ENCODE data around the gene NELFA.
"Not testable (repeated sequence)": the region's sequence is repeated elsewhere in the genome, so short reads cannot be mapped to it uniquely, and the experiment has no call there.

NELFA gene

GRCh38 chr4:1993718-1994516 lies 14.9 kb downstream of the NELFA start:
- not testable (repeated sequence) for DNase-seq (ENCODE audit: low read depth, low spot score)

GRCh38 chr4:1993169-1993516 lies 15.6 kb downstream of the NELFA start:
- no peak for DNase-seq (ENCODE audit: low read depth, low spot score)

DNA sequence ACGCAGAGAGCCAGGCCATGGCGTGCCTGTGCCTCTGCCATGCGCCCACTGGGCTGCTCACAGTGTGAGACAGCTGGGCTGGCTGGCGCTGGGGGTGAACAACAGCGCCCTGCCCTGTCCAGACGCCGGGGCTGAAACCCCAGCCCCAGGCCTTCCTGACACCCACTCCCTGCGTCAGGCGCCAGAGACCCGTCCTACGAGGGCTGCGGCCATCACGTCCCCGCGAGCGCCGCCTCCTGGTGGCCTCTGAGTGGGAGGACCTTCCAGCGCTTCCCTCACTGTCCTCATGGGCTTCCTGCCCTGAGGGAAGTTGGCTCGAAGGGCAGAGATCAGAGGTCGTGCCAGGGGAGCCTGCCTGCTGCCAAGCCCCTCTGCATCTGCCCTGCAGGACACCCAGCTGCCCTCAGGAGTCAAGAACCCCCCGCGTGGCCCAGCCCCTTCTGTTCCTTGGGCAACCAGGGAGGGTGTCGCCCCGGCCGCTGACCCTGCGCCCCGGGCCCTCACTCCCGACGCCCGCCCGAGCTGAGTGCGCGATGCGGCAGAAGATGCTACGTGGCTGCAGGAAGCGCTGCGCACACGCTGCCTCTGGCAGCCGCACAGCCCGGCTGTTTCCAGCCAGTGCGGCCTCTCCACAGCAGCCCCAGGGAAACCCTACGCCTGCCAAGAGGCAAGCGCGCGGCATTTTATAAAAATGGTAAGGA lies 16.2 kb downstream of the NELFA start:
- DNase-seq (ENCODE audit: low read depth, low spot score) = no peak

DNA sequence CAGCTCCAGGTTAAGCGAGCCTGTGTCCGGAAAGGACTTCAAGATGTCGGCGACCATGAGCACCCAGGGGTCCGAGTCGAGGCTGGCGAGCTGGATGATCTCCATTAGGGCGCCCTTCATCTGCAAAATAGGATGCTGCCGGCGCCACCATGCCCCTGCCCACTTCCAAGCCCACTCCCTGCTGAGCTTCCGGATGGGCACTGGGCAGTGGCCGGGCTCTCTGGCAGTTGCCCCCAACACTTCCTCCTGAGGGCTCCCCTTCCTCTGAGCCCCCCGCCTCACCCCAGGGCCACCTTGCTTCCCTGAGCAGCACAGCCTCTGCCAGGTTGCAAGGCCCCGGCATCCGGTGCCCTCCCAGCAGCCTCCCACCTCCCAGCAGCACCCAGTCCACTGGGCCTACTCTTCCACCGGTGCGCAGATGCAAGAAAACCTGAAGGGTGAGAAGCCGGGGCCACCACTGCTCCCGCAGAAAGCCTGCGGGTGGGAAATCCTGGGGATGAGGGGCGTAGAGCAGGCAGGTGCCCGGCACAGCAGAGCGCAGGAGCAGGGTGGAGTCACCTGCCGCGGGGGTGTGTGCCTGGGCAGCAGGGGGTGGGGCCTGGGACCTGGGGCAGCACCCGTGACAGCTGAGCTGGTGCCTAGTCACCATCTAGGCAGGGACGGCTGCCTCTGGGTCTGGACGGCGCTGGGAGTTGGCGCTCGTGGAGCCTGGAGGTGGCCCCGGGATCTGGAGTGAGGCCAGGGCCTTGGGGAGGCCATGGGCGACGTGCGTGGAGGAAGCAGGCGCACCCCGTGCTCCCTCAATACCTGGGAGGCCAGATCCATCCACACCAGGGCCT lies 17.0 kb downstream of the NELFA start:
- DNase-seq (ENCODE audit: low read depth, low spot score) = no peak

- DNase-seq (ENCODE audit: low read depth, low spot score) = no peak
These were observed 17.7 kb downstream of the NELFA start for GRCh38 chr4:1991087-1991486.

GRCh38 chr4:1990676-1991075 lies 18.1 kb downstream of the NELFA start:
- DNase-seq (ENCODE audit: low read depth, low spot score) = no peak

- no peak for DNase-seq (ENCODE audit: low read depth, low spot score)
These were observed 18.5 kb downstream of the NELFA start for GRCh38 chr4:1990348-1990645.

GRCh38 chr4:1989533-1990347 lies 19.0 kb downstream of the NELFA start:
- DNase-seq (ENCODE audit: low read depth, low spot score) = no peak

- no peak for DNase-seq (ENCODE audit: low read depth, low spot score)
These were observed 20.4 kb downstream of the NELFA start for GRCh38 chr4:1988327-1988724.

GRCh38 chr4:1987721-1988326 lies 20.9 kb downstream of the NELFA start:
- DNase-seq (ENCODE audit: low read depth, low spot score) = no peak

DNA sequence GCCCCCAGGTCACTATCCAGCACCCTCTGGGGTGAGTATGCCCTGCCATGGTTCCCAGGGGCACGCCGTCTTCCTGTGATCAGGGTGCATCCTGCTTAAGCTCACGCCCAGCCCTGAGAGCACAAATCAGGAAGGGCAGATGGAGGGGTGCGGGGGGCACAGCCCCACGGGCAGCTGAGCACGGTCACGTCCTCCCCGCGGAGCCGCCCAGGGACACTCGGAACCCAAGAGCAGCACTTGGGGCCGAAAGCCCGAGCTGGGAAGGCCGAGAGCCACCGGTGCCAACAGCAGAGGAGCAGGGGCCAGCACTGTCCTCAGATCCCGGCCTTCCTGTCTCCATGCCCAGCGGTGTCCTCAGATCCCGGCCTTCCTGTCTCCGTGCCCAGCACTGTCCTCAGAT lies 21.5 kb downstream of the NELFA start:
- DNase-seq (ENCODE audit: low read depth, low spot score) = no peak

DNA sequence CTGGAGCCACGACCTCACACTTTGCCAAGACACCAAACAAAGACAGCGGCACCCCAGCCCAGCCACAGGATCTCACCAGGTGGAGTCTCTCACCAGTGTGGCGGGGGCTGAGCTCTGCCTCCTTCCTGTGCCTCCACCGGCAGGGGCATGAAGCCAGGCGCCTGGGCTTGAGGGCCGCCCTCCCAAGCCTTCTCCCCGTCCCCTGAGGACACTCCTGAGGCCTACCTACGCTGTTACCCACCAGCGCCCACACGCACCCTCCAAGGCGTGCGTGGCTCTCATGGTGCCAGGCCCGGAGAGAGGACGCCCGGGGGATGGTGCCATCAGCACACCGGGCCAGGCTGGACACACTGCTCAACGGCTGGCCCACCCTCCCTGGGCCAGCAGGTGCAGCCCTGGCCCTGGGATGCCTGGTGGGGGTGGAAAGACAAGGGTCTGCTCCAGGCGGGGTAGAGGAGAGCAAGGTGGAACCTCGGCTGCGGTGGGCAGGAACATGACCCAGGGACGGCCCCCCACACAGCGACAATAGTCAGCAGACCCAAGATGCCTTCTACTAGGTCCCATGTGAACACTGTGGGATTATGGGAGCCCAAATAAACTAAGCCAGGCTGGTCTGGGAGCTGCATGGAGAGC lies 22.1 kb downstream of the NELFA start:
- no peak for DNase-seq (ENCODE audit: low read depth, low spot score)

- no peak for DNase-seq (ENCODE audit: low read depth, low spot score)
These were observed 22.8 kb downstream of the NELFA start for GRCh38 chr4:1985780-1986577.

DNA sequence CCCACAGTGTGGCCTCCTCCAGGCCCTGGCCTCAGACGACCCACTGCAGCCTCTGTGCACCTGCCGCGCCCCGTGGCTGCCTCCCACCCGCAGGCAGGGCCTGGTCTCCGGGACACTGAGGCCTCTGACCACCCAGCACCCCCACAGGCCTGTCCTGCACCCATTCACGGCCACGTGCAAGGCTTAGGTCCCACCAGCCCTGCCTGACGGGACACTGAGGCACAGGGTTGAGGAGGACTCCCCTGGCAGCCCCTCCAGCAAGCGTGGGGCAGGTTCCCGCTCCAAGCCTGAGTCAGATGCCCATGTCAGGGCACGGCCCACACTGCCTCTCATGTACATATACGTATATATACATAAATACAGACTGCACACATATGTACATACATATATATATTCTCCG lies 23.5 kb downstream of the NELFA start:
- no peak for DNase-seq (ENCODE audit: low read depth, low spot score)

DNA sequence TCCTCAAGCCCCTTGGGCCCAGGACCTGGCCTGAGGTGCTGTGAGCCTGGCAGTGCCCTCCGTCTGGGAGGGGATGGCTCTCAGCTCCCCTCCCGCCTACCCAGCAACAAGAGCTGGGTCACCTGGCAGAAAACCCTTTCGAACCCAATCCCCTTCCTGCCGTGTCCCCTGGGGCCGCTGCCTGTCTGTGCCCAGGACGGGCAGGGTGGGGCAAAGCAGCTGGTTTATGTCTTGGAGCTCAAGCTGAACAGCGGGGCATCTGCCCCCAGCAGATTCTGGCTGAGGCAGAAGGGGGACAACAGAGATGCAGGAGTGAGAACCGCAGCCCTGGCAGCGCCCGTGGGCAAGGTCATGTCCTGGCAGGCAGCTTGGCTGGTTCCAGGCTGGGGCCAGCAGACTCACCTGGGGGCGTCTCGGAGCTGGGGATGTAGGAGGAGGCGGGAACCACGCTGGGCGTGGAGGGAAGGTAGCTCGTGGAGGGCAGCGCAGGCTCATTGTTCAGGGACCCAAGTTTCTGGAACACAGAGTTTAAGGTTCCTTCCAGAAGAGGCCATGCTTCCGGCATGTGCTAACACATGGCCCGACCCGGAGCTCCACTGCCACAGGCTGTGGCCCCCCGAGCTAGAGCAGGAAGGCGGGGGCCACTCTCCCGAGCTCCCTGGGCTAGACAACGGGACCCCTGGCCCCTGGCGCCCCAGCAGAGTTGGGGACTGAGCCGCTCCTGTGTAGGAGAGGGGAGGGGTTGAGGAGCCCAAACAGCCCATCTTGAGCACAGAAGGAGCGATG lies 24.2 kb downstream of the NELFA start:
- DNase-seq (ENCODE audit: low read depth, low spot score) = no peak

- no peak for DNase-seq (ENCODE audit: low read depth, low spot score)
These were observed 24.8 kb downstream of the NELFA start for GRCh38 chr4:1983846-1984405.

DNA sequence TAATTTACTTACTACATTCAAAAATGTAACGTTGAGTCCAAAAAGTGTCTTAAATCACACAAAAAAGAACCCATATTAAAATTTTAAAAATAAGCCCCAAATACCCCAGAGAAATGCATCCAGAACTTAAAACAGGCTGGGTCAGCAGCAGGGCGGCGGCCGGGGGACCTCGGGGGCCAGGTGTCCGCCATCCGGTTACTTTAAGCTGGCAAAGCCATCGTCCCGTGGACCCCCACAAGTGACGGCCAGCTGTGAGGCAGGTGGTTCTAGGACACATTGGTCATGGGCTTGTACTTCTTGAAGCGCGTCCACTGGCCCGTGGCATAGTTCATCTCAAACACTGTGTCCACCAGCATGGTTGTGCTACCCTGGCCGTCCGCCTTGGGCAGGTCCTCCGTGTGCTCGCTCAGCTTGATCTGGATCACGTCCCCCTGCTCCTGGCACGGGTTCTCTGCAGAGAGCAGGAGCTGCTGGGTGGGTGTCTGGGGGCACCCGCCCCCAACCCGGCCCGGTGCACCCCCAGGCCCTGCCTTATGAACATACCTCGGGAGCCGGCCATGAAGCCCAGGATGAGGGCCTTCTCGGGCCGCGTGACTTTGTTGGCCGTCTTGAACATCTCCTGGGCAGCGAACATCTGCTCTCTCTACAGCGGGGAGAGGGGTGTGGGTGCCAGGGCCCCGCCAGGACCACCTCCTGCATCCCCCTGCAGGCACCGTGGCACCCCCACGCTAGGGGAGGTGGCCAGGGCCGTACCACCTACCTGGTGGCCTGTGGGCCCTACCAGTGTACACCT lies 25.5 kb downstream of the NELFA start:
- DNase-seq (ENCODE audit: low read depth, low spot score) = no peak

Measured in smooth muscle cell of the brain vasculature (primary cell).